ENCODE data around the gene CAMK1D.

DNA sequence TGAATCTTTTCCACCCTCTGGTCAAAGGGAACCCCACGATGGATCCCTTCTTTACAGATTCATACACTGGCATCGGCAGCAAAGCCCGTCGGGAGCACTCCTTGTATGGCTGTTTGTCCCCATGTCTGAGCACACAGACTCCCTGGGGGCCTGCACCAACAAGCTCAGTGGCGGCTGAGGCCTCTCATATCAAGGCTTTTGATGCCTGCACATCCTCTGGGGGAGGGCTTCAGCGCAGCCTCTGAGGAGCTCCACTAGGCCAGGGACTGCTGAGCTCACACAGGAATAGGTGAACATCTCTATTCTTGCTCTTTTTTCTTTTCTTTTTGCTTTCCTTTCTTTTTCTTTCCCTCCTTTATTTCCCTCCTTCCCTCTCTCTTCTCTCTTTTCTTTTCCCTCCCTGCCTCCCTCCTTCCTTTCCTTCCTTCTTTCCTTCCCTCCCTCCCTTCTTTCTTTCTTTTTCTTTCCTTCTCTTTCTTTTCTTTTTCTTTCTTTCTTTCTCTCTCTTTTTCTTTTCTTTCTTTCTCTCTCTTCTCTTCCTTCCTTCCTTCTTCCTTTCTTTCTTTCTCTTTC lies 477.5 kb downstream of the CAMK1D start:
- TF ChIP-seq POLR2AphosphoS5 (IDR thresholded peaks at IDR 0.05; ENCODE audit: low read length): no peak
- TF ChIP-seq, protein P1, sequence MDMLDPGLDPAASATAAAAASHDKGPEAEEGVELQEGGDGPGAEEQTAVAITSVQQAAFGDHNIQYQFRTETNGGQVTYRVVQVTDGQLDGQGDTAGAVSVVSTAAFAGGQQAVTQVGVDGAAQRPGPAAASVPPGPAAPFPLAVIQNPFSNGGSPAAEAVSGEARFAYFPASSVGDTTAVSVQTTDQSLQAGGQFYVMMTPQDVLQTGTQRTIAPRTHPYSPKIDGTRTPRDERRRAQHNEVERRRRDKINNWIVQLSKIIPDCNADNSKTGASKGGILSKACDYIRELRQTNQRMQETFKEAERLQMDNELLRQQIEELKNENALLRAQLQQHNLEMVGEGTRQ (IDR thresholded peaks at IDR 0.05; ENCODE audit: borderline replicate concordance, low read depth, low read length): no peak
- TF ChIP-seq, protein P2, sequence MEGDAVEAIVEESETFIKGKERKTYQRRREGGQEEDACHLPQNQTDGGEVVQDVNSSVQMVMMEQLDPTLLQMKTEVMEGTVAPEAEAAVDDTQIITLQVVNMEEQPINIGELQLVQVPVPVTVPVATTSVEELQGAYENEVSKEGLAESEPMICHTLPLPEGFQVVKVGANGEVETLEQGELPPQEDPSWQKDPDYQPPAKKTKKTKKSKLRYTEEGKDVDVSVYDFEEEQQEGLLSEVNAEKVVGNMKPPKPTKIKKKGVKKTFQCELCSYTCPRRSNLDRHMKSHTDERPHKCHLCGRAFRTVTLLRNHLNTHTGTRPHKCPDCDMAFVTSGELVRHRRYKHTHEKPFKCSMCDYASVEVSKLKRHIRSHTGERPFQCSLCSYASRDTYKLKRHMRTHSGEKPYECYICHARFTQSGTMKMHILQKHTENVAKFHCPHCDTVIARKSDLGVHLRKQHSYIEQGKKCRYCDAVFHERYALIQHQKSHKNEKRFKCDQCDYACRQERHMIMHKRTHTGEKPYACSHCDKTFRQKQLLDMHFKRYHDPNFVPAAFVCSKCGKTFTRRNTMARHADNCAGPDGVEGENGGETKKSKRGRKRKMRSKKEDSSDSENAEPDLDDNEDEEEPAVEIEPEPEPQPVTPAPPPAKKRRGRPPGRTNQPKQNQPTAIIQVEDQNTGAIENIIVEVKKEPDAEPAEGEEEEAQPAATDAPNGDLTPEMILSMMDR (IDR thresholded peaks at IDR 0.05 in 2 of 3, conservative IDR thresholded peaks at IDR 0.05 in 1 of 3; ENCODE audit: control insufficient read depth in 2 of 3, extremely low read depth in 1 of 3, insufficient read depth in 1 of 3, low read depth in 3 of 3, low read length in 3 of 3): no peak
- TF ChIP-seq EED (IDR thresholded peaks at IDR 0.05; ENCODE audit: low read depth): no peak
- no peak for TF ChIP-seq RAD21 (IDR thresholded peaks at IDR 0.05; ENCODE audit: insufficient read depth, low read depth, low read length)
- TF ChIP-seq RFX5 (IDR thresholded peaks at IDR 0.05; ENCODE audit: low read depth, low read length): no peak
- no peak for TF ChIP-seq HCFC1 (IDR thresholded peaks at IDR 0.05; ENCODE audit: low read length)
- TF ChIP-seq, protein P3, sequence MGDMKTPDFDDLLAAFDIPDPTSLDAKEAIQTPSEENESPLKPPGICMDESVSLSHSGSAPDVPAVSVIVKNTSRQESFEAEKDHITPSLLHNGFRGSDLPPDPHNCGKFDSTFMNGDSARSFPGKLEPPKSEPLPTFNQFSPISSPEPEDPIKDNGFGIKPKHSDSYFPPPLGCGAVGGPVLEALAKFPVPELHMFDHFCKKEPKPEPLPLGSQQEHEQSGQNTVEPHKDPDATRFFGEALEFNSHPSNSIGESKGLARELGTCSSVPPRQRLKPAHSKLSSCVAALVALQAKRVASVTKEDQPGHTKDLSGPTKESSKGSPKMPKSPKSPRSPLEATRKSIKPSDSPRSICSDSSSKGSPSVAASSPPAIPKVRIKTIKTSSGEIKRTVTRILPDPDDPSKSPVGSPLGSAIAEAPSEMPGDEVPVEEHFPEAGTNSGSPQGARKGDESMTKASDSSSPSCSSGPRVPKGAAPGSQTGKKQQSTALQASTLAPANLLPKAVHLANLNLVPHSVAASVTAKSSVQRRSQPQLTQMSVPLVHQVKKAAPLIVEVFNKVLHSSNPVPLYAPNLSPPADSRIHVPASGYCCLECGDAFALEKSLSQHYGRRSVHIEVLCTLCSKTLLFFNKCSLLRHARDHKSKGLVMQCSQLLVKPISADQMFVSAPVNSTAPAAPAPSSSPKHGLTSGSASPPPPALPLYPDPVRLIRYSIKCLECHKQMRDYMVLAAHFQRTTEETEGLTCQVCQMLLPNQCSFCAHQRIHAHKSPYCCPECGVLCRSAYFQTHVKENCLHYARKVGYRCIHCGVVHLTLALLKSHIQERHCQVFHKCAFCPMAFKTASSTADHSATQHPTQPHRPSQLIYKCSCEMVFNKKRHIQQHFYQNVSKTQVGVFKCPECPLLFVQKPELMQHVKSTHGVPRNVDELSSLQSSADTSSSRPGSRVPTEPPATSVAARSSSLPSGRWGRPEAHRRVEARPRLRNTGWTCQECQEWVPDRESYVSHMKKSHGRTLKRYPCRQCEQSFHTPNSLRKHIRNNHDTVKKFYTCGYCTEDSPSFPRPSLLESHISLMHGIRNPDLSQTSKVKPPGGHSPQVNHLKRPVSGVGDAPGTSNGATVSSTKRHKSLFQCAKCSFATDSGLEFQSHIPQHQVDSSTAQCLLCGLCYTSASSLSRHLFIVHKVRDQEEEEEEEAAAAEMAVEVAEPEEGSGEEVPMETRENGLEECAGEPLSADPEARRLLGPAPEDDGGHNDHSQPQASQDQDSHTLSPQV (IDR thresholded peaks at IDR 0.05): no peak
- TF ChIP-seq MXI1 (IDR thresholded peaks at IDR 0.05; ENCODE audit: low read depth, low read length): no peak

Data from GM12878 (cell line).